Mucosa of stomach (tissue), 1 donor: ENCODE results near the gene MPP2.

Source experiments
- H3K27me3 ChIP-seq: one replicate; pipeline ENCODE4 v1.7.0; 2013; ENCODE audit warnings: mild to moderate bottlenecking, low read length; ENCODE audit not compliant: control insufficient read depth, insufficient read depth
- H3K36me3 ChIP-seq: one replicate; pipeline ENCODE4 v1.7.0; 2013; ENCODE audit warnings: low read length; ENCODE audit not compliant: control insufficient read depth, insufficient read depth
- H3K4me1 ChIP-seq: one replicate; pipeline ENCODE4 v1.7.0; 2013; ENCODE audit warnings: mild to moderate bottlenecking, low read length; ENCODE audit not compliant: control insufficient read depth, insufficient read depth
- H3K4me3 ChIP-seq: one replicate; pipeline ENCODE4 v1.7.0; 2013; ENCODE audit warnings: low read length
- H3K9ac ChIP-seq: one replicate; pipeline ENCODE4 v1.7.0; 2013; ENCODE audit warnings: mild to moderate bottlenecking, low read length, moderate library complexity
- H3K9me3 ChIP-seq: one replicate; pipeline ENCODE4 v1.7.0; 2013; ENCODE audit warnings: mild to moderate bottlenecking, low read length, moderate library complexity; ENCODE audit not compliant: control insufficient read depth
- donor health status: Pancreatic carcinoma.

MPP2 gene

GRCh38 chr17:43860927-43861622, 46.3 kb downstream of the MPP2 start:
- Histone ChIP-seq H3K9ac (no peak overlapping the region), H3K4me3 (no peak overlapping the region), H3K36me3 (no peaks in the 10 kb centered on the region), H3K4me1 (no peaks in the 10 kb centered on the region), H3K9me3 (no peaks in the 10 kb centered on the region), H3K27me3 (peaks cover 11% of the 10 kb centered on the region)

GRCh38 chr17:43860077-43860725, 47.1 kb downstream of the MPP2 start:
- H3K4me3 ChIP-seq: no peak overlapping the region
- peaks cover 13% of the 10 kb centered on the region for H3K27me3 ChIP-seq
- H3K36me3 ChIP-seq: no peaks in the 10 kb centered on the region
- no peaks in the 10 kb centered on the region for H3K9me3 ChIP-seq
- no peaks in the 10 kb centered on the region for H3K4me1 ChIP-seq
- no peak overlapping the region for H3K9ac ChIP-seq

GRCh38 chr17:43857957-43858600, 49.3 kb downstream of the MPP2 start:
- no peak overlapping the region for H3K9ac ChIP-seq
- H3K4me3 ChIP-seq: no peak overlapping the region
- no peaks in the 10 kb centered on the region for H3K36me3 ChIP-seq
- H3K27me3 ChIP-seq: peaks cover 33% of the 10 kb centered on the region
- no peaks in the 10 kb centered on the region for H3K9me3 ChIP-seq
- H3K4me1 ChIP-seq: no peaks in the 10 kb centered on the region

GRCh38 chr17:43857141-43857540, 50.2 kb downstream of the MPP2 start:
- Histone ChIP-seq H3K9ac (no peak overlapping the region), H3K36me3 (no peaks in the 10 kb centered on the region), H3K4me1 (no peaks in the 10 kb centered on the region), H3K9me3 (no peaks in the 10 kb centered on the region), H3K4me3 (no peak overlapping the region), H3K27me3 (peaks cover 41% of the 10 kb centered on the region)

- Histone ChIP-seq H3K4me1 (no peaks in the 10 kb centered on the region), H3K4me3 (no peak overlapping the region), H3K9me3 (no peaks in the 10 kb centered on the region), H3K36me3 (no peaks in the 10 kb centered on the region), H3K27me3 (peaks cover 41% of the 10 kb centered on the region), H3K9ac (no peak overlapping the region)
These were observed 51.2 kb downstream of the MPP2 start for GRCh38 chr17:43856141-43856540.

GRCh38 chr17:43855061-43855460, 52.3 kb downstream of the MPP2 start:
- Histone ChIP-seq H3K4me3 (no peak overlapping the region), H3K9ac (no peak overlapping the region), H3K36me3 (no peaks in the 10 kb centered on the region), H3K9me3 (no peaks in the 10 kb centered on the region), H3K4me1 (no peaks in the 10 kb centered on the region), H3K27me3 (peaks cover 41% of the 10 kb centered on the region)

GRCh38 chr17:43854498-43854897, 52.8 kb downstream of the MPP2 start:
- Histone ChIP-seq H3K4me1 (no peaks in the 10 kb centered on the region), H3K36me3 (no peaks in the 10 kb centered on the region), H3K9ac (no peak overlapping the region), H3K4me3 (no peak overlapping the region), H3K9me3 (no peaks in the 10 kb centered on the region), H3K27me3 (peaks cover 41% of the 10 kb centered on the region)

- Histone ChIP-seq H3K9ac (no peak overlapping the region), H3K9me3 (no peaks in the 10 kb centered on the region), H3K36me3 (no peaks in the 10 kb centered on the region), H3K4me3 (no peak overlapping the region), H3K27me3 (peaks cover 41% of the 10 kb centered on the region), H3K4me1 (no peaks in the 10 kb centered on the region)
These were observed 53.8 kb downstream of the MPP2 start for GRCh38 chr17:43853546-43853945.

- Histone ChIP-seq H3K9me3 (no peaks in the 10 kb centered on the region), H3K4me3 (no peak overlapping the region), H3K36me3 (no peaks in the 10 kb centered on the region), H3K9ac (no peak overlapping the region), H3K4me1 (no peaks in the 10 kb centered on the region), H3K27me3 (peaks cover 37% of the 10 kb centered on the region)
These were observed 54.8 kb downstream of the MPP2 start for GRCh38 chr17:43852571-43852970.

GRCh38 chr17:43849116-43849515, 58.2 kb downstream of the MPP2 start:
- no peak overlapping the region for H3K4me3 ChIP-seq
- H3K4me1 ChIP-seq: no peaks in the 10 kb centered on the region
- H3K9ac ChIP-seq: no peak overlapping the region
- H3K27me3 ChIP-seq: peaks cover 16% of the 10 kb centered on the region
- no peaks in the 10 kb centered on the region for H3K9me3 ChIP-seq
- H3K36me3 ChIP-seq: no peaks in the 10 kb centered on the region

GRCh38 chr17:43848601-43849000, 58.7 kb downstream of the MPP2 start:
- Histone ChIP-seq H3K9ac (no peak overlapping the region), H3K4me3 (no peak overlapping the region), H3K4me1 (no peaks in the 10 kb centered on the region), H3K9me3 (no peaks in the 10 kb centered on the region), H3K27me3 (peaks cover 12% of the 10 kb centered on the region), H3K36me3 (no peaks in the 10 kb centered on the region)

GRCh38 chr17:43846963-43847371, 60.4 kb downstream of the MPP2 start, which contains the start of gene CD300LG:
Gene CD300LG, plus strand, starts transcription at chr17:43847176. Its CDS starts 41 bp downstream, at chr17:43847217.
- no peaks in the 10 kb centered on the region for H3K9me3 ChIP-seq
- H3K27me3 ChIP-seq: no peaks in the 10 kb centered on the region
- no peak within 1 kb of the TSS for H3K9ac ChIP-seq
- no peaks in the 10 kb centered on the region for H3K36me3 ChIP-seq
- H3K4me1 ChIP-seq: no peaks in the 10 kb centered on the region
- no peak within 1 kb of the TSS for H3K4me3 ChIP-seq
